ENCODE measurements around the gene SGMS2.

The SGMS2 gene

DNA sequence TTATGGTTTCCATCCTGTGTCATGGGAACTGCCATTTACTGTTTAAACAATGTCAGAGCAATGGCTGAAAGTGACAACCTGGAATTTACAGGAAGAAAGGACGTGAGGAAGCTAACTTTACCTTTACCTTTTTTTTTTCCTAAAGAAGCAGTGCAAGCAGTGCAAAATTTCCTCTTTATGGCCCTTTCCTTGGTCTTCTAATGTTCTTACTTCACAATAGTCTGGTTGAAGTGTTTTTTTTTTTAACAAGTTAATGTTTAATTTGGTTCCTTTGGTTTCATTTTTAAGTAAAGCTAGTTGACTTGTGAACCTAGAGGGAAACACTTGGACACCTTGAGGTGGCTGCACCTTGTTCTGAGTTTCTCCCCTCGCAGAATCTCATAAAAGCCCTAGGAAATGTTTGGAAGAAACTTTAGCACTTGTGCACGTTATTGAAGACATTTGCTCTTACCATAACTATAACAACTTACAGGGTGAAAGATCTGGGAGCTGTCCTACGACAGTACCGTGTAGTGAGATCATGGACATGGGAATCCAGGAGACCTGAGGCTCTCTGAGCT lies 1.8 kb downstream of the SGMS2 start:
- no peak for DNase-seq (ENCODE audit: low read depth)
- TF ChIP-seq, protein P1, sequence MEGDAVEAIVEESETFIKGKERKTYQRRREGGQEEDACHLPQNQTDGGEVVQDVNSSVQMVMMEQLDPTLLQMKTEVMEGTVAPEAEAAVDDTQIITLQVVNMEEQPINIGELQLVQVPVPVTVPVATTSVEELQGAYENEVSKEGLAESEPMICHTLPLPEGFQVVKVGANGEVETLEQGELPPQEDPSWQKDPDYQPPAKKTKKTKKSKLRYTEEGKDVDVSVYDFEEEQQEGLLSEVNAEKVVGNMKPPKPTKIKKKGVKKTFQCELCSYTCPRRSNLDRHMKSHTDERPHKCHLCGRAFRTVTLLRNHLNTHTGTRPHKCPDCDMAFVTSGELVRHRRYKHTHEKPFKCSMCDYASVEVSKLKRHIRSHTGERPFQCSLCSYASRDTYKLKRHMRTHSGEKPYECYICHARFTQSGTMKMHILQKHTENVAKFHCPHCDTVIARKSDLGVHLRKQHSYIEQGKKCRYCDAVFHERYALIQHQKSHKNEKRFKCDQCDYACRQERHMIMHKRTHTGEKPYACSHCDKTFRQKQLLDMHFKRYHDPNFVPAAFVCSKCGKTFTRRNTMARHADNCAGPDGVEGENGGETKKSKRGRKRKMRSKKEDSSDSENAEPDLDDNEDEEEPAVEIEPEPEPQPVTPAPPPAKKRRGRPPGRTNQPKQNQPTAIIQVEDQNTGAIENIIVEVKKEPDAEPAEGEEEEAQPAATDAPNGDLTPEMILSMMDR (IDR thresholded peaks at IDR 0.05; ENCODE audit: low read depth, low read length, missing control alignments), result no peak
- no peak overlapping the region for H3K4me3 ChIP-seq (ENCODE audit: low read depth, low read length)

DNA sequence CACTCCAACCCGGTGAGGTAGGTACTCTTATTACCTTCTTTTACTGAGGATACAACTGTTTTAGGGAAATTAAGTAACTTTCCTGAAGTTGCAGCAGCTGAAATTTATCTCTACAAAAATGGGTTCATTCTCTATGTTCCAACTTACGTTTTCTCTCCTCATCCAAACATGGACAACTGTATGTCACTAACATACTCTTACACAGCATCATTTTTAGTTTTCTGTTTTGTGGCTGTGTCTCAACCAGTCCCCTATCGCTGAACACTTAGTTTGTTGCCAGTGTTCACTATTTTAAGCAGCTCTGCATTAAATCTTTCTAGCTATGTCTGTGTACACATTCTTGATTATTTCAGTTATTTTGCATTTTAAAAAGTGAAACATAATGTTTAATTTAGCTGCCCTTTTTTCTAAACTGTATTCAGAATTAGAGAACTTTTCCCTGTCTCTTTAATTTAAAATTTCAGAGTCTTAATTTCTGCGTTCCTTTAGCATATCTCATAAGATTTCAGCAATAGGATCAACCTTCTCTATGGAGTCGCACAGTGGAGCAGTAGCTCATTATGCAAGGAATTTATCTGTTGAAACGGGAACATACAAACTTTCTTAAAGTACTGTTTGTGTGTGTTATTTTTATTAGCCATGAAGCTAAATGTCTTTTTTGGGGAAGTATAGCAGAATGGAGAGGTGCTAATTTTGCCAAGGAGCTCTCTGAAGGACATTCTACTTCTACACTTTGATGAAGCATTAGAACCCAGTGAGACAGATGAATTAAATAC lies 3.8 kb downstream of the SGMS2 start:
- TF ChIP-seq, protein P1 (IDR thresholded peaks at IDR 0.05; ENCODE audit: low read depth, low read length, missing control alignments), result no peak
- H3K4me3 ChIP-seq (ENCODE audit: low read depth, low read length), result no peak overlapping the region
- no peak for DNase-seq (ENCODE audit: low read depth)

DNA sequence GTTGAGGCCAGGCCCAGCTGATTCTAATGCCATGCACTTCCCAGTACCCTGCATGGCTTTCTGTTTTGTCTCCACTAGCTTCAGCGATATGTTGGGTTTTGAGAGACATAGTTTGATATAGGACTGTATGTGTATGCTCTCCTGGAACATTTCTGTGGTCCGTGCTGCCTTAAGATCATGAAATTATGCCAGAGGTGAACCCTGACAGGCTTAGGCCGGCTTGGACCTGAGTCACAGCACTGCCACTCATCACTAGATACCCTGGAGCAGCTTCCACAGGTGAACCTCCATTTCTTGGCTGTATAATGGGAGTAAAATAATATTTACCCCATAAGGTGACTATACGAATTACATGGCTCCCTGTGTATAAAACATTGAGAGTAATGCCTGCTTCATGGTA lies 6.4 kb downstream of the SGMS2 start:
- no peak for DNase-seq (ENCODE audit: low read depth)
- no peak overlapping the region for H3K4me3 ChIP-seq (ENCODE audit: low read depth, low read length)
- TF ChIP-seq, protein P1 (IDR thresholded peaks at IDR 0.05; ENCODE audit: low read depth, low read length, missing control alignments), result no peak

DNA sequence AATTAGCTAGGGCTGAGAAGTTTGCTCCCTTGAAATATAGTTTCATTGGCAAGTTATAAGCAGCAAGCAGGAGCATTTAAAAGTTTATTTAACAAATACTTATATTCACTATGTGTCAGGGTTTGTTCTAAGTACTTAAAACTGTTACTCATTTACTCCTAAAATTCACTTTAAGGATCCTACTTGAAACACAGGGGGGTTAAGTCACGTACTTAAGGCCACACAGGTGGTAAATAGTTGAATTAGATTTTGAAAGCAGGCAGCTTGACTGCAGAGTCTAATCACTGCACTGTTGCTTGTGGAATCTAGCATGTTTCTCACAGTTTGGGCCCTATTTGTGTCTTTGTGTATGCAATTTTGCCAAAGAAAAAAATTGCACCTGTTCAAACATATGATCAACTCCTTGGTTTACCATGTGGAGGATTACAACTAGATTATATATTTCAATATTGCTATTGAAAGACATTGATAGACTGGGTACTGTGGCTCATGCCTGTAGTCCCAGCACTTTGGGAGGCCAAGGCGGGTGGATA lies 7.6 kb downstream of the SGMS2 start:
- H3K4me3 ChIP-seq (ENCODE audit: low read depth, low read length), result no peak overlapping the region
- no peak for DNase-seq (ENCODE audit: low read depth)
- TF ChIP-seq, protein P1 (IDR thresholded peaks at IDR 0.05; ENCODE audit: low read depth, low read length, missing control alignments), result no peak

DNA sequence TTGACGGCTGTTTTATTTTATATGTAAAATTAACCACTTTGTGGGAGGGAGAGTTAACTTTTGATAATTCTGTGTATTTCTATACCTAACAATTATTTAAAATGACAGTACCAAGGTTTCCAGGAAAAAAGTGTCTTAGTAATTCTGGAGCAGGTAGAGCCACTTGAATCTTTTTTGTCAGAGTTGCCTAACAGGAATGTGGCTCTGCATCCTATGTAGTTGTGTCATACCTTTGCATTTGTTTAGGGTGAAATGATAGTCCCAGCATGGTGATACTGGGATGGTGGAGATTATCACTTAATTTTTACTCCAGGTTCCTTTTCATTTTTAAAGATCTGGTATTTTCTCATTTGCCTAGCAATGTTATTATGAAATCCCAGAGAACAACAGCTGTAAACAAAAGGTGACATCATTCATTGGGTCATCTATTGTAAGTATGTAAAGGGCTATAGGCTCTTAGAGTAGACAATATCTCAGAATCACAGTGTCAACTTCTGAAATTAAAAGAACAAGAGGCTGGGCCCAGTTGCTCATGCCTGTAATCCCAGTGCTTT lies 9.6 kb downstream of the SGMS2 start:
- no peak overlapping the region for H3K4me3 ChIP-seq (ENCODE audit: low read depth, low read length)
- TF ChIP-seq, protein P1 (IDR thresholded peaks at IDR 0.05; ENCODE audit: low read depth, low read length, missing control alignments), result no peak
- DNase-seq (ENCODE audit: low read depth), result no peak

DNA sequence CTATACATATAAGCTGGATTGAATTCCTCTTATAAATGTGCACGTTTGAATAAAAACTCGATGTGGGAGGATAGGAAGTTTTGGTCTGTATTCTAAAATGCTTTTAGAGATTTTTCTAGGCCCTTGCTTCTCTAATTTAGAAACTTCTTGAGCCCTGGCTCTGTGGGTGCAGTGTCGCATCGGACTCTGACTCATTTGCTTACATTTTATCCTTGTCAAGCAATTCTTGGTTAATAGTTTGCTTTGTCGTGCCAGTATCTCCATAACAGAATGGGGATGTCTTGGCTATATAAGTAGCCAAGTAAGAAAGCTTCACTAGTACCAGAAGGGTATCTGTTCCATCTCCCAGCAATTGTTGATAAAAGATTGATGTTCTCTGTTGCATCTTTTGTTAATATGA lies 10.7 kb downstream of the SGMS2 start:
- no peak for DNase-seq (ENCODE audit: low read depth)
- TF ChIP-seq, protein P1 (IDR thresholded peaks at IDR 0.05; ENCODE audit: low read depth, low read length, missing control alignments), result no peak
- H3K4me3 ChIP-seq (ENCODE audit: low read depth, low read length), result no peak overlapping the region
